Stimulated activated naive B cell treated with anti-CD40 and anti-IgM and Interleukin-4, amounts not matched to agents 10 μg/mL and 1 μg/mL and 100 μg/mL, for 72 hours (primary cell): Measurements from ENCODE around the gene SLC8B1.

Experiments used
- ATAC-seq, 2 donors: fragments of 150-1000 bp; cut with Tn5 transposase; replicated peaks; 2 replicates each; pipeline ENCODE4 v1.10.0; 2021; ENCODE audit warnings: moderate library complexity in 1 of 2
- DNase-seq: peaks from one replicate; pipeline ENCODE4 v3.0.0; 2021
- H3K27ac Mint-ChIP-seq: one replicate; pipeline ENCODE4 v1.8.0; 2022; ENCODE audit warnings: mild to moderate bottlenecking, mixed read lengths
- H3K27me3 Mint-ChIP-seq, 2 donors: one replicate each; pipeline ENCODE4 v1.8.0; 2022; ENCODE audit warnings: mixed read lengths in 2 of 2
- H3K36me3 Mint-ChIP-seq, 2 donors: one replicate each; pipeline ENCODE4 v1.8.0; 2022; ENCODE audit warnings: mixed read lengths in 2 of 2, mild to moderate bottlenecking in 1 of 2
- H3K4me1 Mint-ChIP-seq, 2 donors: one replicate each; pipeline ENCODE4 v1.8.0; 2022; ENCODE audit warnings: mixed read lengths in 2 of 2, mild to moderate bottlenecking in 1 of 2
- H3K4me3 Mint-ChIP-seq, 2 donors: one replicate each; pipeline ENCODE4 v1.8.0; 2022; ENCODE audit warnings: mild to moderate bottlenecking in 2 of 2, mixed read lengths in 2 of 2, moderate library complexity in 1 of 2
- H3K9me3 Mint-ChIP-seq, 2 donors: one replicate each; pipeline ENCODE4 v1.8.0; 2022; ENCODE audit warnings: mixed read lengths in 2 of 2, mild to moderate bottlenecking in 1 of 2

Gene SLC8B1

DNA sequence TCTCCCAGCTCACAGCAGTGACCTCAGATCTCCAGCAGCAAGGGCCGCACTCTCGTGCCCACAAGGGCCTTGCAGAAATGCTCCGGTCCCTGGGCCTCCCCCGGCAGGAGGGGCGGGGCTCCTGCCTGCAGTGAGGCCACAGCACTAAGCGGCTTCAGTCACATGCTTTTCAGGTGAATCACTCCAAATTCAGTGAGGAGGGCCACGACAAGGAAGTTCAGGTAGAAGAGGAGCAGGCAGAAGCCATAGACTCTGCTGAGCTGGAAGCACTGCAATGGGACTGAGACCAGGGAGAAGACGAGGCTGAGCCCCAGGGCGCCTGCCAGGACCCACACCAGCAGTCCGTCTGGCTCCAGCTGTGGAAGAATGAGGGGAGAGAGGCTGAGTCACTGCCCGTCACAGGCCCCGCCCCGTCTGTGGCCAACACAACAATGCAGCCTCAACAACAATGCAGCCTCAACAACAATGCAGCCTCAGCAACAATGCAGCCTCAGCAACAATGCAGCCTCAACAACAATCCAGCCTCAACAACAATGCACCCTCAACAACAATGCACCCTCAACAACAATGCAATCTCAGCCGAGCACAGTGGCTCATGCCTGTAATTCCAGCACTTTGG is 35.2 kb downstream of the SLC8B1 start:
- ATAC-seq (peak; percentile 9 to 10), DNase-seq (no peak)
- peaks cover 34 to 54% of the 10 kb centered on the region in 2 donors for H3K36me3 Mint-ChIP-seq
- no peaks in the 10 kb centered on the region for H3K9me3 Mint-ChIP-seq
- H3K4me1 Mint-ChIP-seq, result peaks cover 25 to 36% of the 10 kb centered on the region in 2 donors
- H3K27ac Mint-ChIP-seq, result peak overlapping the region; percentile 75
- H3K4me3 Mint-ChIP-seq, result no peak overlapping the region
- no peaks in the 10 kb centered on the region for H3K27me3 Mint-ChIP-seq

DNA sequence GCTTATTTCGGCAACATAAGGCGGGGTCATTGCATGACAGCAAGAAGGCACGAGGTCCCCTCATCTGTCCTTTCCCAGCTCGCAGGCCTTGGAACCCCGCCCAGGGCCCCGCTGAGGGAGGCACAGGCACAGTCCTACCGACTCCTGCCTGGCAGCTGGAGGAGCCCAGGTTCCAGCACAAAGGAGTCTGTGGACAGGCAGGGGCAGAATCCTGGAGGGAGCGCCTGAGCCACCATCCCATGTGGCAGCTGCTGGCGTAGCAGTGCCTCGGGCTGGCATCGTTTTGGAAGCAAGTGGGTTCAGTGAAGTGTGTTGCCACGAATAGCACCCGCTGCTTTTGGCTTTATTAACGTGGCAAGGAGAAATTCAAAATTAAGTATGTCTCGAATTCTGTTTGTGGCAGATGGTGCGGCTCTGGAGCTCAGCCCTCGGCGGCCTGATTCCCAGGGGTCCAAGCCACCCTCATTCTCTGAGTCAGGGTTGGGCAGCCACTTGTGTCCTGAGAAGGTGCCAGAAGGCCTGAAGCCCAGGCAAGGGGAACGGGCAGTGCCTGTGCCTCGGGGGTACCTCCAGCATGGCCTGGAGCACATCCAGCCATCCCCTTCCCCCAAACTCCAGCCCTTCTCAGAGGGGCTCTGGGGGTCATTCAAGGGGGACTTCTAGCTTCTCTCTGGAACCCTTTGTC is 35.9 kb downstream of the SLC8B1 start:
- no peak for DNase-seq
- H3K4me3 Mint-ChIP-seq, result no peak overlapping the region
- peak in 1 of 2 donors; percentile 26 for ATAC-seq
- peaks cover 25 to 36% of the 10 kb centered on the region in 2 donors for H3K4me1 Mint-ChIP-seq
- peak overlapping the region; percentile 59 for H3K27ac Mint-ChIP-seq
- peaks cover 34 to 57% of the 10 kb centered on the region in 2 donors for H3K36me3 Mint-ChIP-seq
- no peaks in the 10 kb centered on the region for H3K9me3 Mint-ChIP-seq
- H3K27me3 Mint-ChIP-seq, result no peaks in the 10 kb centered on the region

DNA sequence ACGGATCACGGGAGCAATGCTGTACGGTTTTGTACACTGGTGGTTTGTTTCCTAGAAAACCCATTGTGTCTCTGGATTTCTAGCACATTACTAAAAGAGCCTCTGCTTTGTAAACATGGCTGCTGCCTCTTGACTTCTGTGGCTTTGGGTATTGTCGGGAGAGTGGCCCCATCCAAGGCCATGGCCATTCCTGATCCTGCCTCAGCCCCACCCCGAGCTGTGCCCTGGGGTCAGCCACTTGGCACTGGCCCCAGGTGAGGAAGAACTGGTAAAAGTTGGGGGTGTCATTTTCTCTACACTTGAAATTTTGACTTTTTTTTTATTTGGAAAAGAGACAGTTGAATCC is 36.5 kb downstream of the SLC8B1 start:
- Mint-ChIP-seq H3K4me1 (peaks cover 22 to 32% of the 10 kb centered on the region in 2 donors), H3K27me3 (no peaks in the 10 kb centered on the region), H3K4me3 (no peak overlapping the region), H3K9me3 (no peaks in the 10 kb centered on the region), H3K36me3 (peaks cover 31 to 56% of the 10 kb centered on the region in 2 donors), H3K27ac (peak overlapping the region; percentile 59)
- no peak for ATAC-seq
- DNase-seq, result no peak

- Mint-ChIP-seq H3K9me3 (no peaks in the 10 kb centered on the region), H3K4me1 (peaks cover 19 to 26% of the 10 kb centered on the region in 2 donors), H3K36me3 (peaks cover 34 to 61% of the 10 kb centered on the region in 2 donors), H3K4me3 (no peak overlapping the region), H3K27ac (peak overlapping the region; percentile 59), H3K27me3 (no peaks in the 10 kb centered on the region)
- no peak for DNase-seq
- ATAC-seq, result no peak
Measured at GRCh38 chr12:113297621-113298471, 37.1 kb downstream of the SLC8B1 start.

DNA sequence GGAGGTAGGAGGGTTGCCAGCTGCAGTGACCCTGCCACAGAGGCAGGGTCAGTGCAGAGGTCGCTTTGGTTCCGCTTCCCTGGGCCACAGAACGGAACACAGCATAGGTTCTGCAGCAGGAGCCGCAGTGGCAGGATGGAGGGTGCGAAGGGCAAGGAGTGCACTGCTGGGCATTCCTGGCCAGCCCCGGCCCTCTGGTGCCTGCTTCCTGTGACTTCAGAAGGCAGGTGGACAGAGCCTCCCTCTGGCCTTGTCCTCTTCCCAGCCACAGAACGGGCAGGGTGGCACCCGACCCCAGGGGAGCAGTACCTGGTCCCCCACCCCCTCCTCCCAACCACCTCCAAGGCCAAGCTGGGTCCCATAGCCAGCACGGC is 37.7 kb downstream of the SLC8B1 start:
- no peaks in the 10 kb centered on the region for H3K9me3 Mint-ChIP-seq
- ATAC-seq (no peak), DNase-seq (no peak)
- H3K4me1 Mint-ChIP-seq, result peaks cover 14 to 19% of the 10 kb centered on the region in 2 donors
- H3K27me3 Mint-ChIP-seq, result no peaks in the 10 kb centered on the region
- H3K36me3 Mint-ChIP-seq, result peaks cover 38 to 62% of the 10 kb centered on the region in 2 donors
- H3K4me3 Mint-ChIP-seq, result no peak overlapping the region
- peak overlapping the region; percentile 51 for H3K27ac Mint-ChIP-seq

- ATAC-seq (no peak), DNase-seq (no peak)
- H3K36me3 Mint-ChIP-seq, result peaks cover 41 to 63% of the 10 kb centered on the region in 2 donors
- peaks cover 12 to 18% of the 10 kb centered on the region in 2 donors for H3K4me1 Mint-ChIP-seq
- no peaks in the 10 kb centered on the region for H3K9me3 Mint-ChIP-seq
- H3K4me3 Mint-ChIP-seq, result no peak overlapping the region
- H3K27ac Mint-ChIP-seq, result peak overlapping the region; percentile 51
- H3K27me3 Mint-ChIP-seq, result no peaks in the 10 kb centered on the region
Measured at GRCh38 chr12:113296557-113297213, 38.2 kb downstream of the SLC8B1 start.

DNA sequence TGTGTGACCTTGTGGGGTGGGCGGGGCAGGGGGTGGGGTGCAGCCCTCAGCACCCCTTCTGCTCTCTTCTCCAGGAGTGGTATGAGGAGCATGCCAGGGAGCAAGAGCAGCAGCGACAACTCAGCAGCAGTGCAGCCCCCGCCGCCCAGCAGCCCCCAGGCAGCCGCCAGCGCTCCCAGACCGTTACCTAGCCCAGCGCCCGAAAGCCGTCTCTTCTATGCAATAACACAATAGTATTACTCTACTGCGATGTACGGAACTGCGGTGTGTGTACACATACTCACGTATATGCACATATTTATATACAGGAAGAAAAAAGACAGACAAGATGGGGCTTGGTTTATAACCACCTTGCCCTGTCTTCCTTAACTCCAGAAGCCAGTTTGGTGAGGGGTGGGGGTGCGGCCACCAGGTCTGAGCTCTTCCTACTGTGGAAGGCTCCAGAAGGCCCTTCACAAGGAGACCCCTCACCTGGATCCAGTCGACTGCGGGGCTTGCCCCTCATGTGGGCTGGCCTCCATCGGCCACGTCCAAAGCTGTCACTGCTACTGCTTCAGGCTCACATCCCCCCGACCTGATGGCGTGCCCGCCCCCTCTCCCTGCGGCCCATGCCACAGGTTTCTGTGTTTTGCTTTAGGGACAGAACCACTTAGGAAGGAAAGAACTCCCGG is 38.9 kb downstream of the SLC8B1 start:
- DNase-seq (no peak), ATAC-seq (no peak)
- peak overlapping the region; percentile 31 for H3K27ac Mint-ChIP-seq
- H3K27me3 Mint-ChIP-seq, result no peaks in the 10 kb centered on the region
- no peak overlapping the region for H3K4me3 Mint-ChIP-seq
- H3K9me3 Mint-ChIP-seq, result no peaks in the 10 kb centered on the region
- peaks cover 11 to 18% of the 10 kb centered on the region in 2 donors for H3K4me1 Mint-ChIP-seq
- peaks cover 45 to 67% of the 10 kb centered on the region in 2 donors for H3K36me3 Mint-ChIP-seq

DNA sequence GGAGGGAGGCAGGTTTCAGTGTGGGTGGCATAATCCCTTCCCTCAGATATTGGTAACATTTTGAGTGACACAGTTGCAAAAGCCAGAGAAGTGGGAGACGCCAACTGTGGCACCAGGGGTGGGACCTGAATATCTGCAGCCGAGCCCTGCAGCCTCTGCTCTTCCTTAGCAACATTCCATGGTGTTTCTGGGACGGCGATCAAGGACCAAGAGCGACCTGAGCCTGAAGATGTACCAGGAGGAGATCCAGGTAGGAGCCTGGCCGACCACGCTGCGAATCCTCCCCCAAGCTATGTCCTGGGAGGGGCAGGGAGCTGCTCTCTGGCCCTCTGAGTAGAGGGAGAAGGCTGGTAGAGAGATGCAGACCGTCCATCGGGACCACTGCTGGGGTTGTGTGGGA is 41.8 kb downstream of the SLC8B1 start:
- DNase-seq (no peak), ATAC-seq (no peak)
- Mint-ChIP-seq H3K27me3 (no peaks in the 10 kb centered on the region), H3K4me3 (no peak overlapping the region), H3K27ac (no peak overlapping the region), H3K4me1 (peaks cover 3 to 4% of the 10 kb centered on the region in 2 donors), H3K36me3 (peaks cover 49 to 71% of the 10 kb centered on the region in 2 donors), H3K9me3 (no peaks in the 10 kb centered on the region)

DNA sequence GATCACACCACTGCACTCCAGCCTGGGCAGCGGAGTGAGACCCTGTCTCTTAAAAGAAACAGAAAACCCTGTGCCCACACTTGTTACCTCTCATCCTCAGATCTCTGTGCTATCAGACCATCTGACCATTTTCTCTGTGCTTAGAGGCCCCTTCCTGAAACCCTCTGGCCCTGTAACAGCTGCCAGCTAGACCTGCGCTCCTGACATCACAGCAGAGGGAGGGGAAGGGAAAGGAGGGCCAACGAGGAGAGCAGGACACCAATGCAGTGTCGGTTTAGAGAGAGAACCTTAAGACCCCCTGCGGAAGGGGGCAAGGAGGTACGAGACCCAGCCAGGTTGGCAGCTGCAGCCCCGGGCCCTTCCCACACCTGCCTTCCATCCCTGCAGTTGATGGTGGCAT is 42.4 kb downstream of the SLC8B1 start:
- no peak overlapping the region for H3K4me3 Mint-ChIP-seq
- DNase-seq (no peak), ATAC-seq (no peak)
- peaks cover 49 to 69% of the 10 kb centered on the region in 2 donors for H3K36me3 Mint-ChIP-seq
- peaks cover 0 to 4% of the 10 kb centered on the region in 2 donors for H3K4me1 Mint-ChIP-seq
- H3K27ac Mint-ChIP-seq, result no peak overlapping the region
- H3K9me3 Mint-ChIP-seq, result no peaks in the 10 kb centered on the region
- no peaks in the 10 kb centered on the region for H3K27me3 Mint-ChIP-seq

DNA sequence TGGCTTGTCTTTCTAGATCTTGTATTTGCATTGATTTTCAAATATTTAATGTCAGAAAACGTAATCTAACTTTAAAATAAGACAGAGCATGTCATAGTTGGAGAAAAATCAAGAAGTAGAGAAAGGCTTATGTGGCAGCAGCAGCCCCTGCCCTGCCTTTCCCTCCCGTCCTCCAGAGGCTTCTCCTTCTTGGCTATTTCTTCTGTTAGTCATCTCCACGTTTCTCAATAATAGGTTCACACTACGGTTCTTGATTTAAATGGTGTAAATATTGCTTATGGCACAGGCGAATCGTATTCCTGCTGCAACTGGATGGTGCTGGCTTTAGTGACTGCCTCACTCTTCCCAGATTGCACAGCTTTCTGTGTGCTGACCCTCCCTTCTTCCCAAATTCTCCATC is 42.8 kb downstream of the SLC8B1 start:
- no peak overlapping the region for H3K27ac Mint-ChIP-seq
- peaks cover 0 to 3% of the 10 kb centered on the region in 2 donors for H3K4me1 Mint-ChIP-seq
- H3K36me3 Mint-ChIP-seq, result peaks cover 47 to 68% of the 10 kb centered on the region in 2 donors
- no peaks in the 10 kb centered on the region for H3K27me3 Mint-ChIP-seq
- DNase-seq (no peak), ATAC-seq (no peak)
- no peaks in the 10 kb centered on the region for H3K9me3 Mint-ChIP-seq
- H3K4me3 Mint-ChIP-seq, result no peak overlapping the region

DNA sequence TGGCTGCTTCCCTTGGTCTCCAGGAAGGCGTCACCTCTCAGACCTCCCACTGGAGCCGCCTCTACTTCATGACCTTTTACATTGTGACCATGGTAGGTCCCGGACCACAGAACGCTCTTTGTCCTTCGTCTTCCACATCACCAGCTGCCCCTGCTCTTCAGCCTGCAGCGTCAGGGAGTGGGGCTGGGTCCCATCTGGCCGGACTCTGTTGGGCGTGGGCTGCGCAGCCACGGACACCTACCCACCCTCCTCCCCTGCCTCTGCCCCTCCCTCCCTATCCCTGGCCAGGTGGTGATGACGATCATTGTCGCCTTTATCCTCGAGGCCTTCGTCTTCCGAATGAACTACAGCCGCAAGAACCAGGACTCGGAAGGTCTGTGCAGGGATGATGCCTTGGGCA is 43.3 kb downstream of the SLC8B1 start:
- ATAC-seq (no peak), DNase-seq (no peak)
- Mint-ChIP-seq H3K36me3 (peaks cover 47 to 67% of the 10 kb centered on the region in 2 donors), H3K9me3 (no peaks in the 10 kb centered on the region), H3K4me3 (no peak overlapping the region), H3K27ac (no peak overlapping the region), H3K4me1 (no peaks in the 10 kb centered on the region), H3K27me3 (no peaks in the 10 kb centered on the region)

- Mint-ChIP-seq H3K27me3 (no peaks in the 10 kb centered on the region), H3K36me3 (peaks cover 52 to 73% of the 10 kb centered on the region in 2 donors), H3K4me1 (no peaks in the 10 kb centered on the region), H3K4me3 (no peak overlapping the region), H3K9me3 (no peaks in the 10 kb centered on the region), H3K27ac (no peak overlapping the region)
- DNase-seq (no peak), ATAC-seq (no peak)
Measured at GRCh38 chr12:113290506-113290905, 44.4 kb downstream of the SLC8B1 start.

DNA sequence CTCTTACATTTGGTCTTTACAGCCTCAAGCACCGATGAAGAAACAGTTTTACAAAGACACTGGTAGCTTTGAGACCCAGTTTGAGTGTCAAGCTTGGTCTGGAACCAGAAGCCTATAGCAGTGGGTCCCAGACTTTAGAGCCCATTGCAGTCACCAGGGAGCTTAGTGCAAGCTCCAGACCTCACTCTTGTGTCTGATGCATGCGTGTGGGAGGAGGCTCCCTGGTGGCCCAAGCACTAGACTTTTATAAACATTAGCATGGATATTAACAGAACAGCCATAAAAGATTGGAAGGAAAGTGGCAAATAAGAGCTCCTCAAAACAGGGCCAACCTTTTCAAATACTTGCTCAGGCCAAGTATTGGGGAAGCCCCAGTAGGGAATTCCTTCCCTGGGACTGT is 45.5 kb downstream of the SLC8B1 start:
- H3K4me3 Mint-ChIP-seq, result no peak overlapping the region
- ATAC-seq (no peak), DNase-seq (no peak)
- H3K4me1 Mint-ChIP-seq, result no peaks in the 10 kb centered on the region
- no peaks in the 10 kb centered on the region for H3K9me3 Mint-ChIP-seq
- H3K27ac Mint-ChIP-seq, result peak overlapping the region; percentile 81
- H3K36me3 Mint-ChIP-seq, result peaks cover 63 to 75% of the 10 kb centered on the region in 2 donors
- no peaks in the 10 kb centered on the region for H3K27me3 Mint-ChIP-seq

DNA sequence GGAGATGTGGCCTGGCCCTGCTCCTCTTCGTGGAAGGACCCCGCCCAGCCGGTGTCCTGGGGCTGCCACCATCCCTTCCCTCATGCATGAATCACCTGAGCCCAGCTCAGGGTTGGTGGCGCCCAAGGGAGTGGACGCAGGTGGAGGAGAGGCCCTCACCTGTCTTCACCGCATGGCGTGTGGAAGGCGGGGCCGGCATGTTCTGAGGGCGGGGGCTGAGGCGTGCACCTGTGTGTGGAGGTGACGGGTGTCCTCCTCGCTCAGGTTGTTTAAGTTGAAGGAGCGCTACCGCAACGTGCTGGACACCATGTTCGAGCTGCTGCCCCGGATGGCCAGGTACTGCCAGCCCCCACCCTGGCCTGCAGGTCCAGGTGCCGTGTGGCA is 47.0 kb downstream of the SLC8B1 start:
- Mint-ChIP-seq H3K27ac (peak overlapping the region; percentile 65), H3K4me3 (no peak overlapping the region), H3K4me1 (no peaks in the 10 kb centered on the region), H3K9me3 (no peaks in the 10 kb centered on the region), H3K36me3 (peaks cover 66 to 67% of the 10 kb centered on the region in 2 donors), H3K27me3 (no peaks in the 10 kb centered on the region)
- ATAC-seq (no peak), DNase-seq (no peak)
